Measurements from ENCODE around the gene GAL3ST1. TPM values are rescaled to one million over a fixed set of nuclear protein-coding genes. Genes with fewer than 3 reads are reported as not detected.

The GAL3ST1 gene
- total and polyA plus RNA-seq, 10 of the 15 experiments (the other 5 are each of a cell fraction or from before 2014, with no cell fraction given), result not detected

GRCh38 chr22:30507670-30508069 lies 66.8 kb downstream of the GAL3ST1 start:
- in situ Hi-C loops (cut with MboI) (no loop called here), intact Hi-C loops (cut with micrococcal nuclease; ENCODE audit: unreplicated experiment) (no loop called here)
- peaks cover 0 to 2% of the 10 kb centered on the region in 2 experiments; a peak in 1 of 4 replicates for H3K27me3 ChIP-seq (replicated peaks in 1 of 2; ENCODE audit: control insufficient read depth in 2 of 2, insufficient read depth in 2 of 2, low read length in 1 of 2)
- no peak overlapping the region for H3K27ac ChIP-seq (ENCODE audit: control insufficient read depth, insufficient read depth)
- ChIA-PET RAD21 (ENCODE audit: unreplicated experiment) (no interaction called here), SMC1A (ENCODE audit: uncharacterized antibody, unreplicated experiment) (no interaction called here), POLR2A (interaction anchor here (0.6 kb wide), 1 partner anchor 60 kb away, joined by 4 read pairs; no protein-coding TSS in a partner anchor), CTCF (no interaction called here)
- 14% methylated on average over 4 of the region's 4 CpGs for WGBS (ENCODE audit: insufficient coverage, insufficient replicate concordance, low lambda C conversion rate, missing lambda C conversion rate)
- no peaks in the 10 kb centered on the region for H3K9me3 ChIP-seq (replicated peaks; ENCODE audit: control insufficient read depth, insufficient read depth, low read length)
- H3K9ac ChIP-seq (ENCODE audit: control insufficient read depth, insufficient read depth, low read length), result no peak overlapping the region
- no peaks in the 10 kb centered on the region for H3K79me2 ChIP-seq (ENCODE audit: control insufficient read depth, insufficient read depth, low read length)
- H3K4me3 ChIP-seq, result no peak overlapping the region
- no TSS peak for BruUV-seq (replicated peaks)
- H3K4me1 ChIP-seq (ENCODE audit: control insufficient read depth, insufficient read depth, low read length), result no peaks in the 10 kb centered on the region
- H3K4me2 ChIP-seq (ENCODE audit: control insufficient read depth, insufficient read depth), result no peak overlapping the region
- TF ChIP-seq BCL3 (IDR thresholded peaks at IDR 0.05; ENCODE audit: borderline replicate concordance, insufficient read depth, low read depth, low read length, poor library complexity, severe bottlenecking), result no peak
- TF ChIP-seq CHD4 (IDR thresholded peaks at IDR 0.05), result no peak
- no peak for TF ChIP-seq SREBF1 (IDR thresholded peaks at IDR 0.05; ENCODE audit: low read length)
- TF ChIP-seq, protein P1, sequence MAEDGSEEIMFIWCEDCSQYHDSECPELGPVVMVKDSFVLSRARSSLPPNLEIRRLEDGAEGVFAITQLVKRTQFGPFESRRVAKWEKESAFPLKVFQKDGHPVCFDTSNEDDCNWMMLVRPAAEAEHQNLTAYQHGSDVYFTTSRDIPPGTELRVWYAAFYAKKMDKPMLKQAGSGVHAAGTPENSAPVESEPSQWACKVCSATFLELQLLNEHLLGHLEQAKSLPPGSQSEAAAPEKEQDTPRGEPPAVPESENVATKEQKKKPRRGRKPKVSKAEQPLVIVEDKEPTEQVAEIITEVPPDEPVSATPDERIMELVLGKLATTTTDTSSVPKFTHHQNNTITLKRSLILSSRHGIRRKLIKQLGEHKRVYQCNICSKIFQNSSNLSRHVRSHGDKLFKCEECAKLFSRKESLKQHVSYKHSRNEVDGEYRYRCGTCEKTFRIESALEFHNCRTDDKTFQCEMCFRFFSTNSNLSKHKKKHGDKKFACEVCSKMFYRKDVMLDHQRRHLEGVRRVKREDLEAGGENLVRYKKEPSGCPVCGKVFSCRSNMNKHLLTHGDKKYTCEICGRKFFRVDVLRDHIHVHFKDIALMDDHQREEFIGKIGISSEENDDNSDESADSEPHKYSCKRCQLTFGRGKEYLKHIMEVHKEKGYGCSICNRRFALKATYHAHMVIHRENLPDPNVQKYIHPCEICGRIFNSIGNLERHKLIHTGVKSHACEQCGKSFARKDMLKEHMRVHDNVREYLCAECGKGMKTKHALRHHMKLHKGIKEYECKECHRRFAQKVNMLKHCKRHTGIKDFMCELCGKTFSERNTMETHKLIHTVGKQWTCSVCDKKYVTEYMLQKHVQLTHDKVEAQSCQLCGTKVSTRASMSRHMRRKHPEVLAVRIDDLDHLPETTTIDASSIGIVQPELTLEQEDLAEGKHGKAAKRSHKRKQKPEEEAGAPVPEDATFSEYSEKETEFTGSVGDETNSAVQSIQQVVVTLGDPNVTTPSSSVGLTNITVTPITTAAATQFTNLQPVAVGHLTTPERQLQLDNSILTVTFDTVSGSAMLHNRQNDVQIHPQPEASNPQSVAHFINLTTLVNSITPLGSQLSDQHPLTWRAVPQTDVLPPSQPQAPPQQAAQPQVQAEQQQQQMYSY (CRISPR knock-in tag; IDR thresholded peaks at IDR 0.05), result no peak
- no peak for TF ChIP-seq POLR2A (IDR thresholded peaks at IDR 0.05; ENCODE audit: low read depth, low read length)
- TF ChIP-seq EGR1 (IDR thresholded peaks at IDR 0.05; ENCODE audit: borderline replicate concordance in 1 of 2, low read depth in 2 of 2, low read length in 2 of 2), result no peak
- no peak for TF ChIP-seq CUX1 (IDR thresholded peaks at IDR 0.05; ENCODE audit: insufficient replicate concordance, low read depth, low read length)
- TF ChIP-seq NFIC (IDR thresholded peaks at IDR 0.05; ENCODE audit: low read depth, low read length), result no peak
- TF ChIP-seq CREM (IDR thresholded peaks at IDR 0.05; ENCODE audit: low read depth), result no peak
- ATAC-seq, result no peak
- no peak for FAIRE-seq
- H2AFZ ChIP-seq (ENCODE audit: control insufficient read depth, low read depth, low read length), result no peak overlapping the region
- no peaks in the 10 kb centered on the region for H3K36me3 ChIP-seq (ENCODE audit: control insufficient read depth in 2 of 2, insufficient read depth in 2 of 2, low read length in 1 of 2)
- no peaks in the 10 kb centered on the region for H4K20me1 ChIP-seq (ENCODE audit: control insufficient read depth, insufficient read depth)
- no peak for DNase-seq (ENCODE audit: low read depth, low spot score)

Measured in GM12878 (cell line).